Measurements from ENCODE around the gene FAF2.

The FAF2 gene

DNA sequence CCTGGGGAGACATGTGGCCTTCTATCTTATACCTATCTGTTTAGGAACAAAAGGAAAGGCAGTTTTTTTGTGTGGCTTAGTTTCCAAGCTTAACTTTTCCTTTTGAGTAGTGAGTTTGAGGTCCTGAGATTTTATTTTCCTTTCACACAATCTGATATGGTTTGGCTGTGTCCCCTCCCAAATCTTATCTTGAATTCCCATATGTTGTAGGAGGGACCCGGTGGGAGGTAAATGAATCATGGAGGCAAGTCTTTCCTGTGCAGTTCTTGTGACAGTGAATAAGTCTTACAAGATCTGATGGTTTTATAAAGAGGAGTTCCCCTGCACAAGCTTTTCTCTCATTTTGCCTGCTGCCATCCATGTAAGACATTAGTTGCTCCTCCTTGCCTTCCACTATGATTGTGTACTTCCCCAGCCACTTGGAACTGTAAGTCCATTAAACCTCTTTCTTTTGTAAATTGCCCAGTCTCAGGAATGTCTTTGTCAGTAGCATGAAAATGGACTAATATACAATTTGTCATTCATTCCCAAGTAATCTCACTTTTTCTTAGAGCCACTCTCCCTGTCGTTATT is 27.1 kb upstream of the FAF2 start:
- no peaks in the 10 kb centered on the region for H3K79me2 ChIP-seq (ENCODE audit: control insufficient read depth, insufficient read depth, low read length)
- H3K4ac ChIP-seq (ENCODE audit: low read depth, low read length) = no peak overlapping the region
- no CpG with 5 or more reads among the region's 2 CpGs for WGBS (ENCODE audit: extremely low coverage, insufficient coverage, low lambda C conversion rate)
- H2BK15ac ChIP-seq (replicated peaks; ENCODE audit: low read depth) = no peak overlapping the region
- H2AK5ac ChIP-seq (ENCODE audit: low read length) = no peak overlapping the region
- H3K79me1 ChIP-seq (ENCODE audit: low read length) = no peaks in the 10 kb centered on the region
- H3K4me3 ChIP-seq (ENCODE audit: low read length) = no peak overlapping the region
- H2BK120ac ChIP-seq (ENCODE audit: low read depth, low read length) = no peak overlapping the region
- H3K56ac ChIP-seq (ENCODE audit: low read length) = no peak overlapping the region
- no peak overlapping the region for H4K8ac ChIP-seq (ENCODE audit: low read depth, low read length)
- H2BK5ac ChIP-seq (ENCODE audit: low read length) = no peak overlapping the region
- H4K5ac ChIP-seq (ENCODE audit: low read length) = no peak overlapping the region
- no peak overlapping the region for H3K4me2 ChIP-seq (ENCODE audit: low read length)
- DNase-seq = peak; percentile 59
- H3K18ac ChIP-seq (ENCODE audit: low read length) = no peak overlapping the region
- no peak overlapping the region for H3K9ac ChIP-seq (ENCODE audit: low read length)
- H3K27ac ChIP-seq (ENCODE audit: low read depth, low read length) = peak overlapping the region; percentile 60
- no peaks in the 10 kb centered on the region for H3K4me1 ChIP-seq (ENCODE audit: control insufficient read depth, low read depth, low read length)
- no peaks in the 10 kb centered on the region for H3K27me3 ChIP-seq (ENCODE audit: insufficient read depth, low read length, poor library complexity)
- no peak overlapping the region for H3K23ac ChIP-seq (ENCODE audit: low read length)
- H3K36me3 ChIP-seq (ENCODE audit: control insufficient read depth, insufficient read depth, low read length) = no peaks in the 10 kb centered on the region

DNA sequence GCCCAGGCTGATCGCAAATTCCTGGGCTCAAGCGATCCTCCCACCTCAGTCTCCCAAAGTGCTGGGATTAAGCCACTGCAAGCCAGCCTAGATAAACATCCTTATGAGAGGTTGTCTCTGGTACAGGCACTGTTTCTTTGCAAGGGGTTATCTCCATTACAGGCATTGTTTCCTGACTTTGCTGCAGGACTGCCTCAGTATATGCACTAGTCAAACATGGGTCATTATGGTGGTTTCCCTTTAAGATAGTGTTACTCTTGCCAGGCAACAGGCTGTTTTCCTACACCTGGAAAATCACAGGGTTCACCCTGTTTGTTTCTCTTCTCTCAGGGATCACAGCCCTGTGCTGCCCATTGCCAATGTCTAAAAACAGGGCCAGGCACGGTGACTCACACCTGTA is 24.0 kb upstream of the FAF2 start:
- Histone ChIP-seq H3K36me3 (ENCODE audit: control insufficient read depth, insufficient read depth, low read length) (no peaks in the 10 kb centered on the region), H3K4me1 (ENCODE audit: control insufficient read depth, low read depth, low read length) (no peaks in the 10 kb centered on the region), H3K27ac (ENCODE audit: low read depth, low read length) (no peak overlapping the region), H3K27me3 (ENCODE audit: insufficient read depth, low read length, poor library complexity) (no peaks in the 10 kb centered on the region), H2BK120ac (ENCODE audit: low read depth, low read length) (no peak overlapping the region), H2BK15ac (replicated peaks; ENCODE audit: low read depth) (no peak overlapping the region), H3K9ac (ENCODE audit: low read length) (no peak overlapping the region), H3K4me3 (ENCODE audit: low read length) (no peak overlapping the region), H4K8ac (ENCODE audit: low read depth, low read length) (no peak overlapping the region), H4K5ac (ENCODE audit: low read length) (no peak overlapping the region), H3K18ac (ENCODE audit: low read length) (no peak overlapping the region), H3K4me2 (ENCODE audit: low read length) (no peak overlapping the region), H3K79me2 (ENCODE audit: control insufficient read depth, insufficient read depth, low read length) (no peaks in the 10 kb centered on the region), H3K79me1 (ENCODE audit: low read length) (no peaks in the 10 kb centered on the region), H2BK5ac (ENCODE audit: low read length) (no peak overlapping the region), H3K4ac (ENCODE audit: low read depth, low read length) (no peak overlapping the region), H3K56ac (ENCODE audit: low read length) (no peak overlapping the region), H3K23ac (ENCODE audit: low read length) (no peak overlapping the region), H2AK5ac (ENCODE audit: low read length) (no peak overlapping the region)
- DNase-seq = no peak
- WGBS (ENCODE audit: extremely low coverage, insufficient coverage, low lambda C conversion rate) = no CpG with 5 or more reads among the region's 3 CpGs

DNA sequence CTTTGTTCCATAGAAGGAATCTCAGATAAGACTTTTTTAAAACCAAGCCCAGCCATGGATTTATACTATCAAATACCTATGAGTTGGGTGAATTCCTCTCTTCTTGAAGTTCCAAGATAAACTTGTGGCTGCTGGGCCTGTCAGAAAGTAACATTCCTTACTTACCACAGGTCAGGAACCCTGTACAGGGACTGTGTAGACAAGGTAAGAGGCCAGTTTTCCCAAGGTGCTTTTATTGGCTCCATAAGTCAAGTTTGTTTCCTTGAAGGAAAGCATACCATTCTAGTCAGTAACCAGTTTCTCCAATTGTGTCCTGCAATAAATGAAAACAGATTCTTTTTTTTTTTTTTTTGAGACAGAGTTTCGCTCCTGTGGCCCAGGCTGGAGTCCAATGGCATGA is 23.0 kb upstream of the FAF2 start:
- Histone ChIP-seq H3K36me3 (ENCODE audit: control insufficient read depth, insufficient read depth, low read length) (no peaks in the 10 kb centered on the region), H3K4me1 (ENCODE audit: control insufficient read depth, low read depth, low read length) (no peaks in the 10 kb centered on the region), H2BK15ac (replicated peaks; ENCODE audit: low read depth) (no peak overlapping the region), H3K56ac (ENCODE audit: low read length) (no peak overlapping the region), H3K9ac (ENCODE audit: low read length) (no peak overlapping the region), H3K4me2 (ENCODE audit: low read length) (no peak overlapping the region), H3K4me3 (ENCODE audit: low read length) (no peak overlapping the region), H3K27ac (ENCODE audit: low read depth, low read length) (no peak overlapping the region), H3K79me1 (ENCODE audit: low read length) (no peaks in the 10 kb centered on the region), H3K23ac (ENCODE audit: low read length) (no peak overlapping the region), H2BK5ac (ENCODE audit: low read length) (no peak overlapping the region), H2AK5ac (ENCODE audit: low read length) (no peak overlapping the region), H4K5ac (ENCODE audit: low read length) (no peak overlapping the region), H3K18ac (ENCODE audit: low read length) (no peak overlapping the region), H2BK120ac (ENCODE audit: low read depth, low read length) (no peak overlapping the region), H3K79me2 (ENCODE audit: control insufficient read depth, insufficient read depth, low read length) (no peaks in the 10 kb centered on the region), H3K27me3 (ENCODE audit: insufficient read depth, low read length, poor library complexity) (no peaks in the 10 kb centered on the region), H4K8ac (ENCODE audit: low read depth, low read length) (no peak overlapping the region), H3K4ac (ENCODE audit: low read depth, low read length) (no peak overlapping the region)
- DNase-seq = no peak
- whole genome bisulfite sequencing (ENCODE audit: extremely low coverage, insufficient coverage, low lambda C conversion rate) = no CpG with 5 or more reads among the region's 1 CpG

DNA sequence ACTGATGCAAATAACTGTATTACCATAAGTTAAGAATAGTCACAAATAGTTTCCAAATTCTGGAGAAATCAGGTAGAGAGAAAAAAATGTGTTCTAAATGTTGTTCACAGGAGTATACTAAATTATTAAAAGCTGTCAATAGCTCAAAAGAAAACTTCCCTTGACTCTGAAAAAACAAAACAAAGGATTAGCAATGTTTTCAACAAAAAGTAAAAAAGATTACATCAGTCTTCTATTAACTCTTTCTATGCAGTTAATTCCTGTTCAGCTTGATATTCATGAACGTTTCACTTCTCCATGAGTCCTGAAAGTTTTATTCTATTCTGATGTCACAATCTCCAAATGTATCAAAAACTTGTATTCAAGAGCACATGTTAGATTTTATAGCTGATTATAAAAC is 22.4 kb upstream of the FAF2 start:
- H2BK120ac ChIP-seq (ENCODE audit: low read depth, low read length) = no peak overlapping the region
- no peaks in the 10 kb centered on the region for H3K27me3 ChIP-seq (ENCODE audit: insufficient read depth, low read length, poor library complexity)
- no peak overlapping the region for H3K9ac ChIP-seq (ENCODE audit: low read length)
- H3K4me1 ChIP-seq (ENCODE audit: control insufficient read depth, low read depth, low read length) = no peaks in the 10 kb centered on the region
- H3K79me1 ChIP-seq (ENCODE audit: low read length) = no peaks in the 10 kb centered on the region
- H3K36me3 ChIP-seq (ENCODE audit: control insufficient read depth, insufficient read depth, low read length) = no peaks in the 10 kb centered on the region
- WGBS (ENCODE audit: extremely low coverage, insufficient coverage, low lambda C conversion rate) = no CpG with 5 or more reads among the region's 1 CpG
- no peak for DNase-seq
- no peak overlapping the region for H3K4me3 ChIP-seq (ENCODE audit: low read length)
- no peak overlapping the region for H3K18ac ChIP-seq (ENCODE audit: low read length)
- H2BK5ac ChIP-seq (ENCODE audit: low read length) = no peak overlapping the region
- no peaks in the 10 kb centered on the region for H3K79me2 ChIP-seq (ENCODE audit: control insufficient read depth, insufficient read depth, low read length)
- H3K4ac ChIP-seq (ENCODE audit: low read depth, low read length) = no peak overlapping the region
- no peak overlapping the region for H4K8ac ChIP-seq (ENCODE audit: low read depth, low read length)
- no peak overlapping the region for H4K5ac ChIP-seq (ENCODE audit: low read length)
- H3K27ac ChIP-seq (ENCODE audit: low read depth, low read length) = no peak overlapping the region
- no peak overlapping the region for H3K56ac ChIP-seq (ENCODE audit: low read length)
- no peak overlapping the region for H3K23ac ChIP-seq (ENCODE audit: low read length)
- no peak overlapping the region for H2AK5ac ChIP-seq (ENCODE audit: low read length)
- H3K4me2 ChIP-seq (ENCODE audit: low read length) = no peak overlapping the region
- no peak overlapping the region for H2BK15ac ChIP-seq (replicated peaks; ENCODE audit: low read depth)

DNA sequence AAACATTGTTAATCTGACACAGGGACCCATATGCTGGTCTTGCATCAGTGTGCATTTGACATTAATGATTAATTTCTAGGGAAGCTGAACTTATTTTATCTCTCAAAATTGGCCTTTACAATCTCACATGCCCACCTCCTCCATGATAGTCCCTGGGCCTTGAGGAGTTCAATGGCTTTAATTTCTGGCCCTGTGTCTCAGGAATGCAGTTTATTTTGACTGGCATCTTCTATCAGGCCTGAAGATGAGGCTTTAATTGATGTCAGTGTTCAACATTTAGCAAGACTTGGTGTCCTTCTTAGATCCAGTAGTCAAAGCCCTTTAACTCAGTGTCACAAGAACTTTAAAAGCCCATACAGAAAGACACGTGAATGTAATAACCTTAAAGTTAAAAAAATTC is 21.3 kb upstream of the FAF2 start:
- H3K18ac ChIP-seq (ENCODE audit: low read length) = no peak overlapping the region
- no peak overlapping the region for H2BK120ac ChIP-seq (ENCODE audit: low read depth, low read length)
- no peak overlapping the region for H3K23ac ChIP-seq (ENCODE audit: low read length)
- no peak overlapping the region for H4K8ac ChIP-seq (ENCODE audit: low read depth, low read length)
- no peaks in the 10 kb centered on the region for H3K27me3 ChIP-seq (ENCODE audit: insufficient read depth, low read length, poor library complexity)
- no peak overlapping the region for H2AK5ac ChIP-seq (ENCODE audit: low read length)
- H4K5ac ChIP-seq (ENCODE audit: low read length) = no peak overlapping the region
- DNase-seq = no peak
- no peaks in the 10 kb centered on the region for H3K4me1 ChIP-seq (ENCODE audit: control insufficient read depth, low read depth, low read length)
- H3K27ac ChIP-seq (ENCODE audit: low read depth, low read length) = no peak overlapping the region
- H3K79me2 ChIP-seq (ENCODE audit: control insufficient read depth, insufficient read depth, low read length) = no peaks in the 10 kb centered on the region
- no CpG with 5 or more reads among the region's 1 CpG for WGBS (ENCODE audit: extremely low coverage, insufficient coverage, low lambda C conversion rate)
- no peak overlapping the region for H3K4ac ChIP-seq (ENCODE audit: low read depth, low read length)
- H3K4me2 ChIP-seq (ENCODE audit: low read length) = no peak overlapping the region
- H2BK5ac ChIP-seq (ENCODE audit: low read length) = no peak overlapping the region
- H3K36me3 ChIP-seq (ENCODE audit: control insufficient read depth, insufficient read depth, low read length) = no peaks in the 10 kb centered on the region
- H3K79me1 ChIP-seq (ENCODE audit: low read length) = no peaks in the 10 kb centered on the region
- H3K4me3 ChIP-seq (ENCODE audit: low read length) = no peak overlapping the region
- H3K56ac ChIP-seq (ENCODE audit: low read length) = no peak overlapping the region
- no peak overlapping the region for H2BK15ac ChIP-seq (replicated peaks; ENCODE audit: low read depth)
- no peak overlapping the region for H3K9ac ChIP-seq (ENCODE audit: low read length)

DNA sequence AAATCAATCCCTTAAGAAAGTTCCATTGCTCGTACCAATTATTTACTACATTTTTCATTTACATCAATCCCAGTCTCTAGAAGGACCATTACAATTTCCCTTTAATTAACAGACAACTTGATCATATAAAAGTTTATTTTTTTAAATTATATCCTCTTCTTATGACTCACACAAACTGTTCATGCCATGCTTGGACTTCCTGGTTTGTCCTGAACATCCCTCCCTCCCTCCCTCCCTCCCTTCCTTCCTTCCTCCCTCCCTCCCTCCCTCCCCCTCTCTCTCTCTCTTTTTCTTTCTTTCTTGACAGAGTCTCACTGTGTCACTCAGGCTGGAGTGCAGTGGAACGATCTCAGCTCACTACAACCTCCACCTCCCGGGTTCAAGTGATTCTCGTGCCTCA is 20.2 kb upstream of the FAF2 start:
- Histone ChIP-seq H3K56ac (ENCODE audit: low read length) (no peak overlapping the region), H4K8ac (ENCODE audit: low read depth, low read length) (no peak overlapping the region), H2BK120ac (ENCODE audit: low read depth, low read length) (no peak overlapping the region), H3K4me1 (ENCODE audit: control insufficient read depth, low read depth, low read length) (no peaks in the 10 kb centered on the region), H2BK5ac (ENCODE audit: low read length) (no peak overlapping the region), H3K79me1 (ENCODE audit: low read length) (no peaks in the 10 kb centered on the region), H3K4me2 (ENCODE audit: low read length) (no peak overlapping the region), H3K27ac (ENCODE audit: low read depth, low read length) (no peak overlapping the region), H3K18ac (ENCODE audit: low read length) (no peak overlapping the region), H4K5ac (ENCODE audit: low read length) (no peak overlapping the region), H3K27me3 (ENCODE audit: insufficient read depth, low read length, poor library complexity) (no peaks in the 10 kb centered on the region), H2AK5ac (ENCODE audit: low read length) (no peak overlapping the region), H3K23ac (ENCODE audit: low read length) (no peak overlapping the region), H2BK15ac (replicated peaks; ENCODE audit: low read depth) (no peak overlapping the region), H3K4ac (ENCODE audit: low read depth, low read length) (no peak overlapping the region), H3K79me2 (ENCODE audit: control insufficient read depth, insufficient read depth, low read length) (no peaks in the 10 kb centered on the region), H3K9ac (ENCODE audit: low read length) (no peak overlapping the region), H3K4me3 (ENCODE audit: low read length) (no peak overlapping the region), H3K36me3 (ENCODE audit: control insufficient read depth, insufficient read depth, low read length) (no peaks in the 10 kb centered on the region)
- 100% methylated on average over 1 of the region's 4 CpGs for WGBS (ENCODE audit: extremely low coverage, insufficient coverage, low lambda C conversion rate)
- no peak for DNase-seq
